ENCODE measurements around the gene SPRED2.

DNA sequence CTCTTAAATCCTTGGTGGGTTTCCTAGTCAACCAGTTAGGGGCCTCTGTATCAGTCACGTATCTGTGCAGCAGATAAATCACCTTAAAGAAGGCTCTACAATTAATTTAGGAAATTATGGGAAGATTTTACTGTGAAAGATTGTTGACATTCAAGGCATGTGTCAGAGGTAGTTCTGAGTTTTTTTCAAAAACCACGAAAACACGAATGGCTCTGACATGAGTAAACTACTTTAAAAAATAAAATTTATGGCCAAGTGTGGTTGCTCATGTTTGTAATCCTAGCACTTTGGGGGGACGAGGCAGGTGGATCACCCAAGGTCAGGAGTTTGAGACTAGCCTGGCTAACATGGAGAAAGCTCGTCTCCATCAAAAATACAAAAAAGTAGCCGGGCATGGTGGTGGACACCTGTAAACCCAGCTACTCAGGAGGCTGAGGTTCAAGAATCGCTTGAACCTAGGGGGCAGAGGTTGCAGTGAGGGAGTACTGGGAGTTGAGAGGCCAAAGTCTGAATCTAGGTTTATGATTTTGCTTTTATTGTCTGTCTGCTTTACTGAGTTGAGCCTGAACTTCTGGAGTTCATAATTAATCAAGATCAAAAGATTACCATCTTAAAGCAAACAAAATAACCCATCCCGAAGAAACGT, 77.1 kb downstream of the SPRED2 start:
- no peak for TF ChIP-seq EZH2 (IDR thresholded peaks at IDR 0.05; ENCODE audit: borderline replicate concordance, low read length)
- TF ChIP-seq, protein P1, sequence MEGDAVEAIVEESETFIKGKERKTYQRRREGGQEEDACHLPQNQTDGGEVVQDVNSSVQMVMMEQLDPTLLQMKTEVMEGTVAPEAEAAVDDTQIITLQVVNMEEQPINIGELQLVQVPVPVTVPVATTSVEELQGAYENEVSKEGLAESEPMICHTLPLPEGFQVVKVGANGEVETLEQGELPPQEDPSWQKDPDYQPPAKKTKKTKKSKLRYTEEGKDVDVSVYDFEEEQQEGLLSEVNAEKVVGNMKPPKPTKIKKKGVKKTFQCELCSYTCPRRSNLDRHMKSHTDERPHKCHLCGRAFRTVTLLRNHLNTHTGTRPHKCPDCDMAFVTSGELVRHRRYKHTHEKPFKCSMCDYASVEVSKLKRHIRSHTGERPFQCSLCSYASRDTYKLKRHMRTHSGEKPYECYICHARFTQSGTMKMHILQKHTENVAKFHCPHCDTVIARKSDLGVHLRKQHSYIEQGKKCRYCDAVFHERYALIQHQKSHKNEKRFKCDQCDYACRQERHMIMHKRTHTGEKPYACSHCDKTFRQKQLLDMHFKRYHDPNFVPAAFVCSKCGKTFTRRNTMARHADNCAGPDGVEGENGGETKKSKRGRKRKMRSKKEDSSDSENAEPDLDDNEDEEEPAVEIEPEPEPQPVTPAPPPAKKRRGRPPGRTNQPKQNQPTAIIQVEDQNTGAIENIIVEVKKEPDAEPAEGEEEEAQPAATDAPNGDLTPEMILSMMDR (conservative IDR thresholded peaks at IDR 0.05 in 1 of 2, IDR thresholded peaks at IDR 0.05 in 1 of 2; ENCODE audit: extremely low read depth in 1 of 2, insufficient read depth in 1 of 2, low read depth in 1 of 2, low read length in 2 of 2): no peak
